Kidney epithelial cell (primary cell): ENCODE measurements around the gene TSSK1B. TPM values are rescaled to one million over a fixed set of nuclear protein-coding genes. Genes with fewer than 3 reads are reported as not detected.

Source experiments
- DNase-seq: peaks from one replicate; pipeline ENCODE4 v3.0.0-alpha.2; 2010; ENCODE audit warnings: low read depth
- H3K27me3 ChIP-seq: 2 replicates; pipeline ENCODE4 v1.6.0; 2011; ENCODE audit warnings: low read length; ENCODE audit not compliant: control insufficient read depth, insufficient read depth
- H3K36me3 ChIP-seq: 2 replicates; pipeline ENCODE4 v1.5.1; 2011; ENCODE audit warnings: low read length; ENCODE audit not compliant: control insufficient read depth, insufficient read depth
- H3K4me3 ChIP-seq: 2 replicates; pipeline ENCODE4 v1.5.1; 2011; ENCODE audit warnings: low read depth, mild to moderate bottlenecking, control low read depth, low read length
- total RNA-seq: library from RNA; depleted of rRNA; stranded (reverse); fragments of >200 nt; gene quantifications from 2 replicates; pipeline ENCODE4 v1.2.3, GENCODE V29; 2015
- TF ChIP-seq, protein P1 (sequence below): IDR thresholded peaks from 2 replicates; pipeline ENCODE4 v1.5.1; 2011; ENCODE audit warnings: mild to moderate bottlenecking, moderate library complexity, low read length, control low read depth, inconsistent platforms; ENCODE audit not compliant: insufficient read depth, poor library complexity, severe bottlenecking

Gene TSSK1B
- total RNA-seq, 1 donor from 2014 or later: 0.38 TPM

DNA sequence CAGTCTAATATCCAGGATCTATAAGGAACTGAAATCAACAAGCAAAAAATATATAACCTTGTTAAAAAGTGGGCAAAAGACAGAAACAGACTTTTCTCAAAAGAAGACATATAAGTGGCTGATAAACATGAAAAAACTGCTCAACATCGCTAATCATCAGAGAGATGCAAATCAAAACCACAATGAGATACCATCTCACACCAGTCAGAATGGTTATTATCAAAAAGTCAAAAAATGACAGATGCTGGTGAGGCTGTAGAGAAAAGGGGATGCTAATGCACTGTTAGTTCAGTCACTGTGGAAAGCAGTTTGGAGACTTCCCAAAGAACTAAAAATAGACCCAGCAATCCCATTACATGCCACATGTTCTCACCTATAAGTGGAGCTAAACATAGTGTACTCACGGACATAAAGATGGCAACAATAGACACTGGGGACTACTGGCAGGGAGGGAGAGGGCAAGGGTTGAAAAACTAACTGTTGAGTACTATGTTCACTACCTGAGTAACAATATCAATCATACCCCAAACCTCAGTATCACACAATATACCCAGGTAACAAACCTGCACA lies 11.7 kb upstream of the TSSK1B start:
- Histone ChIP-seq H3K4me3 (no peak overlapping the region), H3K27me3 (no peaks in the 10 kb centered on the region), H3K36me3 (no peaks in the 10 kb centered on the region)
- DNase-seq: no peak
- TF ChIP-seq, protein P1, sequence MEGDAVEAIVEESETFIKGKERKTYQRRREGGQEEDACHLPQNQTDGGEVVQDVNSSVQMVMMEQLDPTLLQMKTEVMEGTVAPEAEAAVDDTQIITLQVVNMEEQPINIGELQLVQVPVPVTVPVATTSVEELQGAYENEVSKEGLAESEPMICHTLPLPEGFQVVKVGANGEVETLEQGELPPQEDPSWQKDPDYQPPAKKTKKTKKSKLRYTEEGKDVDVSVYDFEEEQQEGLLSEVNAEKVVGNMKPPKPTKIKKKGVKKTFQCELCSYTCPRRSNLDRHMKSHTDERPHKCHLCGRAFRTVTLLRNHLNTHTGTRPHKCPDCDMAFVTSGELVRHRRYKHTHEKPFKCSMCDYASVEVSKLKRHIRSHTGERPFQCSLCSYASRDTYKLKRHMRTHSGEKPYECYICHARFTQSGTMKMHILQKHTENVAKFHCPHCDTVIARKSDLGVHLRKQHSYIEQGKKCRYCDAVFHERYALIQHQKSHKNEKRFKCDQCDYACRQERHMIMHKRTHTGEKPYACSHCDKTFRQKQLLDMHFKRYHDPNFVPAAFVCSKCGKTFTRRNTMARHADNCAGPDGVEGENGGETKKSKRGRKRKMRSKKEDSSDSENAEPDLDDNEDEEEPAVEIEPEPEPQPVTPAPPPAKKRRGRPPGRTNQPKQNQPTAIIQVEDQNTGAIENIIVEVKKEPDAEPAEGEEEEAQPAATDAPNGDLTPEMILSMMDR: no peak

DNA sequence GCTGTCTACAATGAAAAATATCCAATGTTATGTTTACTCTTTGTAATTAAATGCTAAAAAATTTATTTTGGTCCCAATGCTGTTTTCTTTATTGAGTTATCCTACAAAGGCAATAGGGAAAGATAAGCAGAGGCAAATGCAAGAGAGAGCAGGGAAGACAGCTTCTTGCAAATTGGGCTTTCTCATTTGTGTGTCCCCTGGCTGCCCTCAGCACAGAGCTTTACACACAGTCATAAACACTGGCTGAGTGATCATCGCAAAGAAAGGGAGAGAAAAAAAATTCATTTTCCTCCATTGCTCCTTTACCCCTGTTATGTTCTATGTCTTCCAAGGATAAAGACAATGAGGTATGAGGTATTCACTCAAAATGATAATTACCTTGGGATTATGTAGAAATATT lies 2.3 kb upstream of the TSSK1B start:
- H3K4me3 ChIP-seq: no peak overlapping the region
- H3K36me3 ChIP-seq: no peaks in the 10 kb centered on the region
- DNase-seq: no peak
- TF ChIP-seq, protein P1: no peak
- H3K27me3 ChIP-seq: no peaks in the 10 kb centered on the region

DNA sequence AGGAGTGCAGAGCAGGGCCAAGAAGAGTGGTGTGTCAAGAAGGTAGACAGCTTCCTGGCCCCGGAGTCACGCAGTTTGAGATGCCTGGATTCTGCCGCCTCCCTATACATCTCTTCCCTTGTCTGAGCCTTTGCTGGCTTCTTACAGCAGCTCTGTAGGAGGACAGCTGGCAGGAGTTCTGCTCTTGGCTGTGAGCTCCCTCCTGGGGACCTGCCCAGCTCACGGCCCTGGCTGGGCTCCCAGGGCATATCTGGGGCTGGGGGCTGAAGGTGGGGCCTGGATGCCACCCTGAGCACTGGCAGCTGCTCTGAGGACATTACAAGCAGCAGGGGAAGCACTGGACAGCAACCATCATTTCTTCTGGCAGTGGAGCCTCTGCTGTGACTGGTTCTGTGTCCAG lies 786 bp upstream of the TSSK1B start:
- no peak for DNase-seq
- TF ChIP-seq, protein P1: no peak
- H3K36me3 ChIP-seq: no peaks in the 10 kb centered on the region
- H3K27me3 ChIP-seq: no peaks in the 10 kb centered on the region
- no peak overlapping the region for H3K4me3 ChIP-seq

DNA sequence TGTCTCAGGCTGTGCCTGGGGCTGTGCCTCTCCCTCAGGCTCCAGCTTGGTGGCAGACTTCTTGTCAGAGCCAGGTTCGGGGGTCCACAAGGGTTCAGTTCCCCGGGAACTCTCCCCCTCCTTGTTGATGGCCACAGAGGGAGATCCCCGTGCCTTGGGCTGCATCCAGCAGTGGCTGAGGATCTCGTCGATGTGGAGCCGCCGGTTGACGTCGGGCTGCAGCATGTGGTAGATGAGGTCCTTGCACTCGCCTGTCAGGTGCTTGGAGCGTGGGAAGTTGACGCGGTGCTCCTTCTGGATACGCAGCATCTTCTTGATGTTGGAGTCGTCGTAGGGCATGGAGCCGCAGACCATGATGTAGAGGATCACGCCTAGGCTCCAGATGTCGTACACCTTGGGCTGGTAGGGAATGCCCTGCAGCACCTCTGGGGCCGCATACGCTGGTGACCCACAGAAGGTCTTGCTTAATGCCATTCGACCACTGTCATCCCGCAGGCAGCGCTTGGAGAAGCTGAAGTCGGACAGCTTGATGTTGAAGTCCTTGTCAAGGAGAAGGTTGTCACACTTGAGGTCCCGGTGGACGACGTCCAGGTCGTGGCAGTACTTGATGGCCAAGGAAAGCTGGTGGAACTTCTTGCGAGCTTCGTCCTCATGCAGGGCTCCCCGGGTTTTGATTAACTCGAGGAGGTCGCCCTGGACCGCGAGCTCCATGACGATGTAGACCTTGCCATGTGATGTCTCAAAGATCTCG lies 752 bp downstream of the TSSK1B start:
- no peak overlapping the region for H3K4me3 ChIP-seq
- H3K36me3 ChIP-seq: no peaks in the 10 kb centered on the region
- DNase-seq: no peak
- TF ChIP-seq, protein P1: no peak
- no peaks in the 10 kb centered on the region for H3K27me3 ChIP-seq

DNA sequence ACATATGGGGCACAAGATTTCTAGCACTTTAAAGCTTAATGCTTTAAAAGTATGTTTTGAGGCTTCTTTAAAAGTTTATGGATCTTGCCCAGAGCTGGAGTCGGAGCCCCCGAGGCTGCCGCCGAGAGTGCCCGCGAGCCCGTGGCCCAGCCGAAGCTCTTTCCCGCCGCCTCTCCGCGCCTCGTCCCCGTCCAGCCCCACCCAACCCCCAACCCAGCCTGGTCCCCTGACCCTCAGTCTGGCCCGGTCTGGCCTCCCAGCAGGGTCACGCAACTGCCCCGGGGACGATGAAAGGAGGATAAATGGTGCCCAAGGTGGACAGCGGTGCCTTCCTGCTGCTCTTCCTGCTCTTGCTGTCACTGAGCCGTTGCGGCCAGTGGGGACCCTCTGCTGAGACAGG lies 1.7 kb downstream of the TSSK1B start:
- Histone ChIP-seq H3K36me3 (no peaks in the 10 kb centered on the region), H3K4me3 (no peak overlapping the region), H3K27me3 (no peaks in the 10 kb centered on the region)
- TF ChIP-seq, protein P1: no peak
- DNase-seq: no peak

DNA sequence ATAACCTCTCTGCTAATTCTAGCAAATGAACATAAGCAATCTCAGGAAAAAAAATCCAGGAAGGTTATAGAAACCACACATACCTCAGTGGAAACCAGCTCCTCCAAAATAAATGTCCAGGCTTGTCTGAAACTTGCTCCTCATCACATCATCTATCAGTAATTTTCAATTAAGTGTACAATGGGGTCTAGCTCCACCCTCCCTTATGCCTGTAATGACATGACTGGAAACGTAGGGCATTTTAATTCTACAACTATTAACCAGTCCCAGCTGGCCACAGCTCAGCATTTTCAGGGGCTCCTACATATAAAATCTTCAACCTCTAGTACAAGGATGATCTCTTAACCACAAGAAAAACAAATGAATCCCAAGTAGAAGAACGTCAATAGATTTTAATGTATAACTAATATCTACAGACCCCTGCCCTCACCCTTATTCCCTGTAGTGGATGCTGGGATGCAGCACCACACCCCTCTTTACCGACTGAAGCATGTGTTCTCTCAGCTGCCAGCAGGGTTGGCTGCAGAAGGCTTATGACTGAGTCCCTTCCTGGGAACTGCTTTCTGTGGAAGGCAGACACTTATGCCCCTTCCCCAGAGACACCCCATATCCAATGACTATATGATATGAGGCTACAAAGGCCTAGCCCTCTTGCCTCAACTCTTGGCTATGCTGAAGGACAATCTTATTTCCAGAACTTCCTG lies 6.8 kb downstream of the TSSK1B start:
- TF ChIP-seq, protein P1: no peak
- H3K36me3 ChIP-seq: no peaks in the 10 kb centered on the region
- H3K27me3 ChIP-seq: no peaks in the 10 kb centered on the region
- H3K4me3 ChIP-seq: no peak overlapping the region
- no peak for DNase-seq
